Measurements from ENCODE around the gene SULT1A1.
"Not testable (repeated sequence)": the region's sequence is repeated elsewhere in the genome, so short reads cannot be mapped to it uniquely, and the experiment has no call there.

- TF ChIP-seq CTCF (IDR thresholded peaks at IDR 0.05; ENCODE audit: low read length); EZH2 (IDR thresholded peaks at IDR 0.05; ENCODE audit: borderline replicate concordance, low read length): not testable (repeated sequence)
These were observed 43.5 kb downstream of the SULT1A1 start for GRCh38 chr16:28566233-28566925.
